HCT116 (cell line): ENCODE data around the gene PIK3R1.

Source experiments
- ELF1 ChIP-seq: IDR thresholded peaks from 2 replicates; pipeline ENCODE4 v1.6.1; 2012; ENCODE audit warnings: low read depth, borderline replicate concordance
- EZH2 ChIP-seq: fragments of 200-600 bp; sonication (generic); IDR thresholded peaks from 2 replicates; pipeline ENCODE4 v1.6.1; 2017; ENCODE audit warnings: antibody characterized with exemption, mixed run types
- EZH2phosphoT487 ChIP-seq: fragments of 200-600 bp; IDR thresholded peaks from 2 replicates; pipeline ENCODE4 v1.6.1; 2018; ENCODE audit warnings: antibody characterized with exemption, borderline replicate concordance
- JUND ChIP-seq: IDR thresholded peaks from 2 replicates; pipeline ENCODE4 v1.6.1; 2012
- POLR2A ChIP-seq: IDR thresholded peaks from 2 replicates; pipeline ENCODE4 v1.7.0; 2011; ENCODE audit warnings: borderline replicate concordance; ENCODE audit not compliant: insufficient read depth, insufficient read length; ENCODE audit errors: extremely low read depth
- RAD21 ChIP-seq: IDR thresholded peaks from 2 replicates; pipeline ENCODE4 v1.6.1; 2012; ENCODE audit warnings: low read depth, mild to moderate bottlenecking
- SIN3A ChIP-seq: IDR thresholded peaks from 2 replicates; pipeline ENCODE4 v1.6.1; 2012; ENCODE audit warnings: low read depth
- TCF7L2 ChIP-seq: IDR thresholded peaks from 2 replicates; pipeline ENCODE4 v1.7.0; 2011; ENCODE audit warnings: borderline replicate concordance, inconsistent platforms; ENCODE audit not compliant: insufficient read depth, insufficient read length; ENCODE audit errors: extremely low read depth
- YY1 ChIP-seq: IDR thresholded peaks from 2 replicates; pipeline ENCODE4 v1.6.1; 2011; ENCODE audit warnings: low read length, low read depth, moderate library complexity, mild to moderate bottlenecking; ENCODE audit not compliant: insufficient replicate concordance; ENCODE audit errors: extremely low read depth
- ZNF274 ChIP-seq: fragments of 200-500 bp; sonication (Bioruptor generic); IDR thresholded peaks from 2 replicates; pipeline ENCODE4 v1.6.1; 2014; ENCODE audit warnings: mild to moderate bottlenecking, low read depth, low read length, inconsistent platforms
- TF ChIP-seq, protein P1 (sequence below), 3 experiments: fragments of 200-600 bp in 1 of 3; sonication (generic) in 1 of 3; IDR thresholded peaks in 2 of 3; conservative IDR thresholded peaks in 1 of 3; 2 replicates each; pipeline ENCODE4 v1.5.1; 2012 to 2017; ENCODE audit warnings: low read depth in 2 of 3, low read length in 2 of 3, antibody characterized with exemption in 1 of 3, borderline replicate concordance in 1 of 3, control low read depth in 1 of 3, mild to moderate bottlenecking in 1 of 3, mixed read lengths in 1 of 3, mixed run types in 1 of 3, moderate library complexity in 1 of 3; ENCODE audit not compliant: insufficient read depth in 1 of 3
- TF ChIP-seq, protein P2 (sequence below): IDR thresholded peaks from 2 replicates; pipeline ENCODE4 v1.6.1; 2011; ENCODE audit warnings: mild to moderate bottlenecking, low read length, moderate library complexity; ENCODE audit not compliant: insufficient replicate concordance; ENCODE audit errors: extremely low read depth
- TF ChIP-seq, protein P3 (sequence below): IDR thresholded peaks from 2 replicates; pipeline ENCODE4 v1.6.1; 2012; ENCODE audit warnings: low read depth

DNA sequence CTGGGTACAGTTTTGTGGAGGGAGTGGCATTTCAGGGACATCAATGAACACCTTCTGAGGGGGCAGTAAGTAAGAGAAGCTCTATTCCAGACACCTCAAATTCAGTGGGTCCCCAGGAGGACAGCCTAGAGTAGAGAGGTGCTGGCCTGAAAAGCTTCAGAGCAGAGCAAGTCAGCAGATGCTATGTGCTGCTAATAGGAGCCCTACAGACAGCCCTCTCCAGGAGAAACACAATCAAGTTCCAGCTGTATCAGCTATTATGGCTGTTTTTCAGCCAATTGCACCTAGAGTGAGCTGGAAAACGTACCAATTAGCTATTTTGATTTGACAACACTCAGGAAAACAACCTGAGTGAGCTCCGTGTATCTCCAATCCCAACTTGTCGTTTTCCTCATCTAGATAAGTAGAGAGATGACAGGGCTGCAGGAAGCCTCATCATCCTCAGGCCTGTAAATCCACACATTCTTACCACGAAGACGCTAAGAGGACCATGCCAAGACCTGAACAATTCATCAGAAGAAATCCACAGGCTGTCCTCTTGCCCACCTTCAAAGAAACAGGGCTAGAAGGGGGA, 104.9 kb downstream of the PIK3R1 start:
- no peak for TF ChIP-seq EZH2phosphoT487
- no peak for TF ChIP-seq TCF7L2
- TF ChIP-seq, protein P1, sequence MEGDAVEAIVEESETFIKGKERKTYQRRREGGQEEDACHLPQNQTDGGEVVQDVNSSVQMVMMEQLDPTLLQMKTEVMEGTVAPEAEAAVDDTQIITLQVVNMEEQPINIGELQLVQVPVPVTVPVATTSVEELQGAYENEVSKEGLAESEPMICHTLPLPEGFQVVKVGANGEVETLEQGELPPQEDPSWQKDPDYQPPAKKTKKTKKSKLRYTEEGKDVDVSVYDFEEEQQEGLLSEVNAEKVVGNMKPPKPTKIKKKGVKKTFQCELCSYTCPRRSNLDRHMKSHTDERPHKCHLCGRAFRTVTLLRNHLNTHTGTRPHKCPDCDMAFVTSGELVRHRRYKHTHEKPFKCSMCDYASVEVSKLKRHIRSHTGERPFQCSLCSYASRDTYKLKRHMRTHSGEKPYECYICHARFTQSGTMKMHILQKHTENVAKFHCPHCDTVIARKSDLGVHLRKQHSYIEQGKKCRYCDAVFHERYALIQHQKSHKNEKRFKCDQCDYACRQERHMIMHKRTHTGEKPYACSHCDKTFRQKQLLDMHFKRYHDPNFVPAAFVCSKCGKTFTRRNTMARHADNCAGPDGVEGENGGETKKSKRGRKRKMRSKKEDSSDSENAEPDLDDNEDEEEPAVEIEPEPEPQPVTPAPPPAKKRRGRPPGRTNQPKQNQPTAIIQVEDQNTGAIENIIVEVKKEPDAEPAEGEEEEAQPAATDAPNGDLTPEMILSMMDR (IDR thresholded peaks at IDR 0.05 in 2 of 3, conservative IDR thresholded peaks at IDR 0.05 in 1 of 3; ENCODE audit: borderline replicate concordance in 1 of 3, insufficient read depth in 1 of 3, low read depth in 2 of 3, low read length in 2 of 3), result no peak
- no peak for TF ChIP-seq POLR2A
- no peak for TF ChIP-seq YY1
- TF ChIP-seq SIN3A, result no peak
- TF ChIP-seq EZH2, result no peak
- TF ChIP-seq, protein P2, sequence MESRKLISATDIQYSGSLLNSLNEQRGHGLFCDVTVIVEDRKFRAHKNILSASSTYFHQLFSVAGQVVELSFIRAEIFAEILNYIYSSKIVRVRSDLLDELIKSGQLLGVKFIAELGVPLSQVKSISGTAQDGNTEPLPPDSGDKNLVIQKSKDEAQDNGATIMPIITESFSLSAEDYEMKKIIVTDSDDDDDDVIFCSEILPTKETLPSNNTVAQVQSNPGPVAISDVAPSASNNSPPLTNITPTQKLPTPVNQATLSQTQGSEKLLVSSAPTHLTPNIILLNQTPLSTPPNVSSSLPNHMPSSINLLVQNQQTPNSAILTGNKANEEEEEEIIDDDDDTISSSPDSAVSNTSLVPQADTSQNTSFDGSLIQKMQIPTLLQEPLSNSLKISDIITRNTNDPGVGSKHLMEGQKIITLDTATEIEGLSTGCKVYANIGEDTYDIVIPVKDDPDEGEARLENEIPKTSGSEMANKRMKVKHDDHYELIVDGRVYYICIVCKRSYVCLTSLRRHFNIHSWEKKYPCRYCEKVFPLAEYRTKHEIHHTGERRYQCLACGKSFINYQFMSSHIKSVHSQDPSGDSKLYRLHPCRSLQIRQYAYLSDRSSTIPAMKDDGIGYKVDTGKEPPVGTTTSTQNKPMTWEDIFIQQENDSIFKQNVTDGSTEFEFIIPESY, result no peak
- TF ChIP-seq JUND, result no peak
- no peak for TF ChIP-seq ELF1
- no peak for TF ChIP-seq RAD21
- no peak for TF ChIP-seq ZNF274
- TF ChIP-seq, protein P3, sequence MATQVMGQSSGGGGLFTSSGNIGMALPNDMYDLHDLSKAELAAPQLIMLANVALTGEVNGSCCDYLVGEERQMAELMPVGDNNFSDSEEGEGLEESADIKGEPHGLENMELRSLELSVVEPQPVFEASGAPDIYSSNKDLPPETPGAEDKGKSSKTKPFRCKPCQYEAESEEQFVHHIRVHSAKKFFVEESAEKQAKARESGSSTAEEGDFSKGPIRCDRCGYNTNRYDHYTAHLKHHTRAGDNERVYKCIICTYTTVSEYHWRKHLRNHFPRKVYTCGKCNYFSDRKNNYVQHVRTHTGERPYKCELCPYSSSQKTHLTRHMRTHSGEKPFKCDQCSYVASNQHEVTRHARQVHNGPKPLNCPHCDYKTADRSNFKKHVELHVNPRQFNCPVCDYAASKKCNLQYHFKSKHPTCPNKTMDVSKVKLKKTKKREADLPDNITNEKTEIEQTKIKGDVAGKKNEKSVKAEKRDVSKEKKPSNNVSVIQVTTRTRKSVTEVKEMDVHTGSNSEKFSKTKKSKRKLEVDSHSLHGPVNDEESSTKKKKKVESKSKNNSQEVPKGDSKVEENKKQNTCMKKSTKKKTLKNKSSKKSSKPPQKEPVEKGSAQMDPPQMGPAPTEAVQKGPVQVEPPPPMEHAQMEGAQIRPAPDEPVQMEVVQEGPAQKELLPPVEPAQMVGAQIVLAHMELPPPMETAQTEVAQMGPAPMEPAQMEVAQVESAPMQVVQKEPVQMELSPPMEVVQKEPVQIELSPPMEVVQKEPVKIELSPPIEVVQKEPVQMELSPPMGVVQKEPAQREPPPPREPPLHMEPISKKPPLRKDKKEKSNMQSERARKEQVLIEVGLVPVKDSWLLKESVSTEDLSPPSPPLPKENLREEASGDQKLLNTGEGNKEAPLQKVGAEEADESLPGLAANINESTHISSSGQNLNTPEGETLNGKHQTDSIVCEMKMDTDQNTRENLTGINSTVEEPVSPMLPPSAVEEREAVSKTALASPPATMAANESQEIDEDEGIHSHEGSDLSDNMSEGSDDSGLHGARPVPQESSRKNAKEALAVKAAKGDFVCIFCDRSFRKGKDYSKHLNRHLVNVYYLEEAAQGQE, result no peak
